ENCODE data around the gene PCDH15.

- TF ChIP-seq CTCF (IDR thresholded peaks at IDR 0.05; ENCODE audit: insufficient read depth, low read length, poor library complexity, severe bottlenecking) (no peak), EZH2phosphoT487 (conservative IDR thresholded peaks at IDR 0.05; ENCODE audit: low read length) (no peak)
Measured at GRCh38 chr10:54063514-54063913, 737.5 kb downstream of the PCDH15 start.
